H1 (cell line): ENCODE data around the gene SNX27.

Source experiments
- ASH2L ChIP-seq: fragments of 200-600, 300-600 bp; sonication (generic); IDR thresholded peaks from one replicate; pipeline ENCODE4 v1.7.1; 2017; ENCODE audit warnings: low read length
- CTCF ChIP-seq, 3 experiments: IDR thresholded peaks; 1 replicate in 2 of 3; 2 replicates in 1 of 3; pipeline versions ENCODE4 v1.5.1 to v1.6.1; 2011; ENCODE audit warnings: low read length in 3 of 3, mild to moderate bottlenecking in 3 of 3, inconsistent platforms in 2 of 3, low read depth in 1 of 3, moderate library complexity in 1 of 3; ENCODE audit not compliant: insufficient read depth in 1 of 3; ENCODE audit errors: control extremely low read depth in 1 of 3
- EP300 ChIP-seq, 2 experiments: IDR thresholded peaks; 1 replicate in 1 of 2; 2 replicates in 1 of 2; pipeline ENCODE4 v1.6.1; 2011 to 2012; ENCODE audit warnings: low read depth in 2 of 2, low read length in 2 of 2, mild to moderate bottlenecking in 2 of 2, borderline replicate concordance in 1 of 2, inconsistent platforms in 1 of 2, moderate library complexity in 1 of 2
- EZH2 ChIP-seq: fragments of 200-600 bp; sonication (generic); IDR thresholded peaks from 2 replicates; pipeline ENCODE4 v1.7.1; 2012; ENCODE audit warnings: low read depth, mild to moderate bottlenecking, moderate library complexity, low read length, inconsistent platforms; ENCODE audit not compliant: severe bottlenecking
- GABPA ChIP-seq: IDR thresholded peaks from 2 replicates; pipeline ENCODE4 v1.6.1; 2011; ENCODE audit warnings: mild to moderate bottlenecking, low read length, moderate library complexity, borderline replicate concordance; ENCODE audit not compliant: insufficient read depth
- HDAC6 ChIP-seq: IDR thresholded peaks from one replicate; pipeline ENCODE4 v1.7.1; 2012; ENCODE audit warnings: low read depth, mild to moderate bottlenecking, inconsistent platforms, low read length, moderate library complexity
- MAFK ChIP-seq: IDR thresholded peaks from 2 replicates; pipeline ENCODE4 v1.6.1; 2012; ENCODE audit warnings: low read depth, mild to moderate bottlenecking, improper control_type of control experiment, low read length
- MAX ChIP-seq: IDR thresholded peaks from 2 replicates; pipeline ENCODE4 v1.6.1; 2012; ENCODE audit warnings: inconsistent platforms
- POLR2A ChIP-seq, 2 experiments: IDR thresholded peaks; 1 replicate in 1 of 2; 2 replicates in 1 of 2; pipeline ENCODE4 v1.6.1; 2011; ENCODE audit warnings: low read depth in 2 of 2, low read length in 2 of 2, mild to moderate bottlenecking in 2 of 2; ENCODE audit errors: control extremely low read depth in 1 of 2
- POLR2AphosphoS5 ChIP-seq: IDR thresholded peaks from 2 replicates; pipeline ENCODE4 v1.6.1; 2011; ENCODE audit warnings: low read depth, low read length
- TAF1 ChIP-seq: IDR thresholded peaks from 2 replicates; pipeline ENCODE4 v1.6.1; 2011; ENCODE audit warnings: mild to moderate bottlenecking, low read depth, low read length

- no peak for TF ChIP-seq POLR2A (IDR thresholded peaks at IDR 0.05; ENCODE audit: control extremely low read depth in 1 of 2, low read depth in 2 of 2, low read length in 2 of 2)
- no peak for TF ChIP-seq EP300 (IDR thresholded peaks at IDR 0.05; ENCODE audit: borderline replicate concordance in 1 of 2, low read depth in 2 of 2, low read length in 2 of 2)
- TF ChIP-seq POLR2AphosphoS5, result no peak
- peak; percentile 73 for TF ChIP-seq ASH2L
- no peak for TF ChIP-seq EZH2
- peak; percentile 85 to 96 (median 95) for TF ChIP-seq CTCF (IDR thresholded peaks at IDR 0.05; ENCODE audit: control extremely low read depth in 1 of 3, insufficient read depth in 1 of 3, low read depth in 1 of 3, low read length in 3 of 3)
- no peak for TF ChIP-seq HDAC6
- TF ChIP-seq MAX, result peak; percentile 81
- TF ChIP-seq MAFK, result no peak
- peak; percentile 42; the same call in 1 of the 2 replicates for TF ChIP-seq GABPA
- no peak; the same call in 1 of the 2 replicates for TF ChIP-seq TAF1
Observed at GRCh38 chr1:151594143-151594625, 17.7 kb upstream of the SNX27 start.
